Astrocyte (in vitro differentiated cells and primary cell): ENCODE measurements around the gene EVX1.

Experiments used
- EZH2 ChIP-seq: IDR thresholded peaks from 2 replicates; pipeline ENCODE4 v1.6.1; 2012; ENCODE audit warnings: mild to moderate bottlenecking, low read length, inconsistent platforms; ENCODE audit not compliant: insufficient read depth
- TF ChIP-seq, protein P1 (sequence below): IDR thresholded peaks from 2 replicates; pipeline ENCODE4 v1.5.1; 2011; ENCODE audit warnings: low read depth, mild to moderate bottlenecking, inconsistent platforms, low read length, moderate library complexity; ENCODE audit not compliant: insufficient read depth

GRCh38 chr7:27242154-27242553, 448 bp upstream of the EVX1 start:
- TF ChIP-seq, protein P1, sequence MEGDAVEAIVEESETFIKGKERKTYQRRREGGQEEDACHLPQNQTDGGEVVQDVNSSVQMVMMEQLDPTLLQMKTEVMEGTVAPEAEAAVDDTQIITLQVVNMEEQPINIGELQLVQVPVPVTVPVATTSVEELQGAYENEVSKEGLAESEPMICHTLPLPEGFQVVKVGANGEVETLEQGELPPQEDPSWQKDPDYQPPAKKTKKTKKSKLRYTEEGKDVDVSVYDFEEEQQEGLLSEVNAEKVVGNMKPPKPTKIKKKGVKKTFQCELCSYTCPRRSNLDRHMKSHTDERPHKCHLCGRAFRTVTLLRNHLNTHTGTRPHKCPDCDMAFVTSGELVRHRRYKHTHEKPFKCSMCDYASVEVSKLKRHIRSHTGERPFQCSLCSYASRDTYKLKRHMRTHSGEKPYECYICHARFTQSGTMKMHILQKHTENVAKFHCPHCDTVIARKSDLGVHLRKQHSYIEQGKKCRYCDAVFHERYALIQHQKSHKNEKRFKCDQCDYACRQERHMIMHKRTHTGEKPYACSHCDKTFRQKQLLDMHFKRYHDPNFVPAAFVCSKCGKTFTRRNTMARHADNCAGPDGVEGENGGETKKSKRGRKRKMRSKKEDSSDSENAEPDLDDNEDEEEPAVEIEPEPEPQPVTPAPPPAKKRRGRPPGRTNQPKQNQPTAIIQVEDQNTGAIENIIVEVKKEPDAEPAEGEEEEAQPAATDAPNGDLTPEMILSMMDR: no peak
- TF ChIP-seq EZH2: no peak
